Fibroblast of lung (primary cell): Measurements from ENCODE around the gene NR6A1. TPM values are rescaled to one million over a fixed set of nuclear protein-coding genes. Genes with fewer than 3 reads are reported as not detected.

Experiments used
- DNase-seq, 2 donors: peaks; one replicate each; pipeline versions ENCODE4 v3.0.0 to v3.0.0-alpha.2; 2010; ENCODE audit warnings: low read depth in 2 of 2
- H2AFZ ChIP-seq: 2 replicates; pipeline ENCODE4 v1.5.1; 2012; ENCODE audit warnings: low read length, control low read depth, inconsistent platforms
- H3K27ac ChIP-seq: 2 replicates; pipeline ENCODE4 v1.5.1; 2011; ENCODE audit warnings: low read length, control low read depth; ENCODE audit not compliant: insufficient read depth
- H3K27me3 ChIP-seq: 2 replicates; pipeline ENCODE4 v1.5.1; 2011; ENCODE audit warnings: mild to moderate bottlenecking, low read length; ENCODE audit not compliant: control insufficient read depth, insufficient read depth
- H3K36me3 ChIP-seq: 2 replicates; pipeline ENCODE4 v1.5.1; 2011; ENCODE audit warnings: low read length; ENCODE audit not compliant: control insufficient read depth, insufficient read depth
- H3K4me1 ChIP-seq: 2 replicates; pipeline ENCODE4 v1.5.1; 2011; ENCODE audit warnings: low read length; ENCODE audit not compliant: control insufficient read depth, insufficient read depth; ENCODE audit errors: extremely low read depth
- H3K4me2 ChIP-seq: 2 replicates; pipeline ENCODE4 v1.5.1; 2011; ENCODE audit warnings: low read length, control low read depth; ENCODE audit not compliant: insufficient read depth; ENCODE audit errors: extremely low read depth
- H3K4me3 ChIP-seq, 4 experiments: fragments of 200-600 bp in 1 of 4; sonication (generic) in 1 of 4; replicated peaks in 1 of 4; 2 replicates each; pipeline ENCODE4 v1.5.1; 2011 to 2016; ENCODE audit warnings: low read length in 4 of 4, low read depth in 3 of 4, mild to moderate bottlenecking in 3 of 4, control low read depth in 2 of 4, inconsistent platforms in 1 of 4, mixed read lengths in 1 of 4; ENCODE audit not compliant: insufficient read depth in 1 of 4; ENCODE audit errors: control extremely low read depth in 1 of 4
- H3K79me2 ChIP-seq: 2 replicates; pipeline ENCODE4 v1.5.1; 2012; ENCODE audit warnings: mild to moderate bottlenecking, low read length, inconsistent platforms; ENCODE audit not compliant: control insufficient read depth, insufficient read depth
- H3K9ac ChIP-seq: 2 replicates; pipeline ENCODE4 v1.5.1; 2011; ENCODE audit warnings: mild to moderate bottlenecking, low read length, control low read depth; ENCODE audit not compliant: insufficient read depth
- H3K9me3 ChIP-seq: 2 replicates; pipeline ENCODE4 v1.5.1; 2012; ENCODE audit warnings: low read depth, low read length; ENCODE audit not compliant: control insufficient read depth, insufficient read depth
- H4K20me1 ChIP-seq: 2 replicates; pipeline ENCODE4 v1.5.1; 2011; ENCODE audit warnings: low read length; ENCODE audit not compliant: control insufficient read depth, insufficient read depth; ENCODE audit errors: extremely low read depth
- CTCF ChIP-seq, 2 donors: IDR thresholded peaks in 1 of 2; conservative IDR thresholded peaks in 1 of 2; 1 replicate in 1 of 2; 2 replicates in 1 of 2; pipeline ENCODE4 v1.5.1; 2011 to 2012; ENCODE audit warnings: low read length in 2 of 2, control low read depth in 1 of 2, inconsistent platforms in 1 of 2, low read depth in 1 of 2, mild to moderate bottlenecking in 1 of 2
- EZH2 ChIP-seq: IDR thresholded peaks from 2 replicates; pipeline ENCODE4 v1.5.1; 2012; ENCODE audit warnings: low read length, control low read depth, mild to moderate bottlenecking; ENCODE audit errors: missing control alignments
- polyA plus RNA-seq, 2 donors: library from polyadenylated mRNA; depleted of rRNA in 1 of 2; stranded (reverse) in 1 of 2; unstranded in 1 of 2; fragments of >200 nt; gene quantifications; 2 replicates each; pipeline ENCODE4 v1.2.1, GENCODE V29; 2011 to 2012; ENCODE audit warnings: missing spikeins in 1 of 2
- total RNA-seq: library from RNA; depleted of rRNA; stranded (reverse); fragments of >200 nt; gene quantifications from 2 replicates; pipeline ENCODE4 v1.2.1, GENCODE V29; 2014

The NR6A1 gene
- total and polyA plus RNA-seq, 2 donors (not counting 1 experiment from before 2014, with no cell fraction given), result 0.07 to 0.50 TPM

DNA sequence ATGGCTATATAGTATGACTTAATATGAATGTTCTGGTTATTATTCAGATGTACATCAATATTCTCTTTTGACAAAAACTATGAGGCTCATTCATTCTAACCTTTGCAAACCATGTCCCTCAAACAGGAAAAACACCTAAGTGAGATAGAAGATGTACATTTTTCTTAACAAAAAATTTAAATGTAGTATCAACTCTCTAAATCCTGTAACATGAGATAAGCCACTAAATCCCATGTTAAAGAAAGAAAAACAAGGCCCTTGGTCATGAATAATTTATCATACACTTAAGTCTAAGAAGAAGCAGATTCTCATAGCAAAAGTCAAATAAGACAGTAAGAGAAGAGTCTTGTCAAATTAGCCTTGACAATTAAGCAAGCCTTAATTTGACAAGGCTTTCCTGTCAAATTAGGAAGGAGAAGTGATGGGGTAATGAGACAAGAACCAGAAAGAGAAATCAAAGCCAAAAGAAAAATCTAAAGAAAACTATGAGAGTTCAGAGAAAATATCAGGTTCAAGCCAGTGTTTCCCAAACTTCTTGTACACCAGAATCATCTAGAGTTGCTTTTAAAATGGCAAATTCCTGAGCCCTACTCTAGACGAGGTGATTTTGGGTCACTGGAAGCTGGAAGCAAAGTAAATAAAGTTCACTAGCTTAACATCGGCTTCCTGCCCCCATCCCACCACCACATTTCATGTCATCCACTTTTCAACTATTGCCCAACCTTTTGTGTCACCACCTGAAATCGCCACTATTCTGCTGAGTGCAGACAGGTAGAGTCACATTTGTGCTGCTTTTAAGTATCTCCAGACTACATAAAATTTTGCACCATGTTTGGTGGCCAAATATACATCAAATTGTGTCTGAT lies 76.5 kb downstream of the NR6A1 start:
- TF ChIP-seq EZH2, result no peak
- no peak for TF ChIP-seq CTCF (conservative IDR thresholded peaks at IDR 0.05 in 1 of 2, IDR thresholded peaks at IDR 0.05 in 1 of 2; ENCODE audit: low read depth in 1 of 2, low read length in 2 of 2)
- H3K4me3 ChIP-seq, result no peak overlapping the region
- no peaks in the 10 kb centered on the region for H3K9me3 ChIP-seq
- peak in 1 of 2 donors; percentile 24 for DNase-seq
- no peaks in the 10 kb centered on the region for H4K20me1 ChIP-seq
- no peaks in the 10 kb centered on the region for H3K4me1 ChIP-seq
- H3K27ac ChIP-seq, result no peak overlapping the region
- H3K79me2 ChIP-seq, result no peaks in the 10 kb centered on the region
- H3K27me3 ChIP-seq, result no peaks in the 10 kb centered on the region
- no peak overlapping the region for H2AFZ ChIP-seq
- no peak overlapping the region for H3K9ac ChIP-seq
- no peaks in the 10 kb centered on the region for H3K36me3 ChIP-seq
- no peak overlapping the region for H3K4me2 ChIP-seq

DNA sequence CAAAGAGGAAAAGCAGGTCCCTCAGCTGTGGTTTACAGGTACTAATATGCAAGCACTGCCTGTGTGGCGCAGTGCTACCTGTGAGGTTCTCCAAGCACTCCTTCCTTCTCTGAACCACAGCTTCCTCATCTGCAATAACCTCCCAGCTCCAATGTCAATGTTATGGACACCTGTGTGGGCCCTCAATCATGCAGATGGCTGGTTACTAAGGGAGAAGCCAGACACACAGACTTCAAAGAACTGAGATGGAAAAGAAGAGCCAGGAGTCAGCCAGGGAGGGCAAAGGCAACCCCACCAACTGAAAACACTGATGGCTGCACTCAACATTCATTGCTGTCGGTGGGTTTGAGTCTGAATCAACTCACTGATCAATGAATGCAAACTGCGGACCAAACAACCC lies 77.7 kb downstream of the NR6A1 start:
- TF ChIP-seq CTCF (conservative IDR thresholded peaks at IDR 0.05 in 1 of 2, IDR thresholded peaks at IDR 0.05 in 1 of 2; ENCODE audit: low read depth in 1 of 2, low read length in 2 of 2) (no peak), EZH2 (no peak)
- Histone ChIP-seq H3K27ac (no peak overlapping the region), H3K4me1 (no peaks in the 10 kb centered on the region), H3K9ac (no peak overlapping the region), H3K9me3 (no peaks in the 10 kb centered on the region), H3K79me2 (no peaks in the 10 kb centered on the region), H3K4me3 (no peak overlapping the region), H3K27me3 (no peaks in the 10 kb centered on the region), H3K4me2 (no peak overlapping the region), H2AFZ (no peak overlapping the region), H4K20me1 (no peaks in the 10 kb centered on the region), H3K36me3 (no peaks in the 10 kb centered on the region)
- no peak for DNase-seq

GRCh38 chr9:124688238-124688904 lies 82.7 kb downstream of the NR6A1 start:
- TF ChIP-seq CTCF (conservative IDR thresholded peaks at IDR 0.05 in 1 of 2, IDR thresholded peaks at IDR 0.05 in 1 of 2; ENCODE audit: low read depth in 1 of 2, low read length in 2 of 2) (no peak), EZH2 (no peak)
- no peak overlapping the region for H2AFZ ChIP-seq
- H3K79me2 ChIP-seq, result no peaks in the 10 kb centered on the region
- DNase-seq, result no peak
- no peak overlapping the region for H3K27ac ChIP-seq
- no peak overlapping the region for H3K4me2 ChIP-seq
- no peaks in the 10 kb centered on the region for H3K9me3 ChIP-seq
- H3K4me3 ChIP-seq, result no peak overlapping the region
- no peaks in the 10 kb centered on the region for H3K36me3 ChIP-seq
- H3K27me3 ChIP-seq, result no peaks in the 10 kb centered on the region
- H3K9ac ChIP-seq, result no peak overlapping the region
- H3K4me1 ChIP-seq, result no peaks in the 10 kb centered on the region
- H4K20me1 ChIP-seq, result no peaks in the 10 kb centered on the region
